ENCODE measurements around the gene GPER1.
"Not testable (repeated sequence)": the region's sequence is repeated elsewhere in the genome, so short reads cannot be mapped to it uniquely, and the experiment has no call there.

The GPER1 gene

GRCh38 chr7:1106063-1106792 lies 18.3 kb downstream of the GPER1 start:
- DNase-seq: no peak

- no peak for DNase-seq
Observed at GRCh38 chr7:1106793-1107421, 19.0 kb downstream of the GPER1 start.

- no peak for DNase-seq
Observed at GRCh38 chr7:1108264-1108920, 20.5 kb downstream of the GPER1 start.

- DNase-seq: no peak
Observed at GRCh38 chr7:1109581-1110310, 21.8 kb downstream of the GPER1 start.

- no peak for DNase-seq
Observed at GRCh38 chr7:1110358-1110757, 22.4 kb downstream of the GPER1 start.

- DNase-seq: no peak
Observed at GRCh38 chr7:1111156-1111555, 23.2 kb downstream of the GPER1 start.

GRCh38 chr7:1112109-1112508 lies 24.2 kb downstream of the GPER1 start:
- no peak for DNase-seq

GRCh38 chr7:1112625-1113547 lies 25.0 kb downstream of the GPER1 start:
- no peak for DNase-seq

- no peak for DNase-seq
Observed at GRCh38 chr7:1113548-1113885, 25.6 kb downstream of the GPER1 start.

GRCh38 chr7:1114088-1114487 lies 26.2 kb downstream of the GPER1 start:
- no peak for DNase-seq

- no peak for DNase-seq
Observed at GRCh38 chr7:1114505-1114904, 26.6 kb downstream of the GPER1 start.

- DNase-seq: peak; percentile 11
Observed at GRCh38 chr7:1115171-1116045, 27.5 kb downstream of the GPER1 start.

GRCh38 chr7:1116383-1117008 lies 28.6 kb downstream of the GPER1 start:
- DNase-seq: not testable (repeated sequence)

GRCh38 chr7:1117321-1117928 lies 29.5 kb downstream of the GPER1 start:
- DNase-seq: no peak

- DNase-seq: no peak
Observed at GRCh38 chr7:1119201-1119600, 31.3 kb downstream of the GPER1 start.

- DNase-seq: no peak
Observed at GRCh38 chr7:1120791-1121190, 32.9 kb downstream of the GPER1 start.

- DNase-seq: no peak
Observed at GRCh38 chr7:1121476-1121875, 33.6 kb downstream of the GPER1 start.

GRCh38 chr7:1121886-1122831 lies 34.2 kb downstream of the GPER1 start:
- DNase-seq: no peak

- no peak for DNase-seq
Observed at GRCh38 chr7:1122832-1123501, 35.1 kb downstream of the GPER1 start.

Measured in stimulated activated CD4-positive, alpha-beta T cell treated with anti-CD3 and anti-CD28 coated beads, Interleukin-4, amount 100 ng/mL, for 1 hour (primary cell).